SK-N-MC (cell line): ENCODE measurements around the gene KCNF1.

ENCODE experiments used
- EZH2 ChIP-seq: fragments of 200-600 bp; sonication (generic); IDR thresholded peaks from one replicate; pipeline ENCODE4 v1.6.1; 2017; ENCODE audit warnings: antibody characterized with exemption
- FOXP2 ChIP-seq: optimal IDR thresholded peaks from 2 replicates; pipeline ENCODE3; 2011; ENCODE audit warnings: mild to moderate bottlenecking, moderate library complexity; ENCODE audit not compliant: insufficient read depth; ENCODE audit errors: extremely low read length, control extremely low read depth
- POLR2AphosphoS5 ChIP-seq: IDR thresholded peaks from 2 replicates; pipeline ENCODE4 v1.6.1; 2012; ENCODE audit warnings: mild to moderate bottlenecking, low read depth, low read length, borderline replicate concordance

DNA sequence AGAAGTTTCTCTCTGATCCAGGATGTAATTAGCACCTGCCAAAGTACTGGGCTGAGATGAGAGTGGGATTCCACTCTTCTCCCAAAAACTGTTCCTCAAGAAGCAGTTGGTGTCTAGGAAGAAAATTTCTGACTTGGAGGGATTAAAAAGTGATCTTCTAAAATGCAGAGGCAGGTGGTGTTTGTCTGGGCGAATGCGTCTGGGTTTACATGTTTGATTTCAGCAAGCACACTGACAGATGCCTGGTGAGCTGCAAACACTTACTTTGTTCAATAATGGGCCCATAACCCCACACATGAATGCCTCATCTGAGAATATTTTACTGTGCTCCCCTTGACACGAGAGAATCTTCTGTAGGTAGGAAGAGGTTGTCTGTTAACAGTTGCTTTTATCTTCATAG, 24.3 kb upstream of the KCNF1 start:
- no peak for TF ChIP-seq EZH2
- no peak for TF ChIP-seq POLR2AphosphoS5
- no peak for TF ChIP-seq FOXP2
